OCI-LY7 (cell line): ENCODE measurements around the gene ROBO1. TPM values are rescaled to one million over a fixed set of nuclear protein-coding genes. Genes with fewer than 3 reads are reported as not detected.

Experiments
- BruUV-seq: library from RNA; stranded (reverse); fragments of 400-500 nt; replicated peaks from 2 replicates; lab custom pipeline; 2021; lab: Mats Ljungman, UMichigan
- CTCF ChIA-PET: fragments of 300-600 bp; sonication (Branson Sonifier 250); formaldehyde crosslinking; loops from one replicate; lab custom pipeline; 2022; ENCODE audit warnings: antibody characterized with exemption; ENCODE audit not compliant: unreplicated experiment; lab: Charles Lee
- POLR2A ChIA-PET: fragments of 300-600 bp; sonication (Branson Sonifier 250); formaldehyde crosslinking; loops from one replicate; lab custom pipeline; 2022; ENCODE audit warnings: antibody characterized with exemption; lab: Charles Lee
- DNase-seq: peaks from one replicate; pipeline ENCODE4 v3.0.0-alpha.2; 2015; ENCODE audit warnings: low spot score
- H2AFZ ChIP-seq: fragments of 200-600 bp; sonication (generic), shearing (Covaris generic); 2 replicates; pipeline ENCODE4 v1.6.1; 2014; ENCODE audit warnings: mild to moderate bottlenecking, antibody characterized with exemption, low read length, moderate library complexity
- H3K27ac ChIP-seq: fragments of 200-600 bp; sonication (generic); 2 replicates; pipeline ENCODE4 v1.5.1; 2014; ENCODE audit warnings: mixed run types, low read depth, mild to moderate bottlenecking, moderate library complexity, low read length, inconsistent platforms; ENCODE audit not compliant: poor library complexity, severe bottlenecking
- H3K36me3 ChIP-seq: fragments of 200-600 bp; sonication (generic); 2 replicates; pipeline ENCODE4 v1.6.1; 2014; ENCODE audit warnings: mild to moderate bottlenecking, antibody characterized with exemption, low read length, moderate library complexity, mixed read lengths; ENCODE audit not compliant: insufficient read depth
- H3K4me1 ChIP-seq: fragments of 200-600 bp; sonication (generic); 2 replicates; pipeline ENCODE4 v1.5.1; 2014; ENCODE audit warnings: mild to moderate bottlenecking, low read length; ENCODE audit not compliant: insufficient read depth, poor library complexity, severe bottlenecking
- H3K4me2 ChIP-seq: fragments of 200-600 bp; sonication (generic); 2 replicates; pipeline ENCODE4 v1.6.1; 2014; ENCODE audit warnings: mild to moderate bottlenecking, low read length
- H3K4me3 ChIP-seq: fragments of 200-600 bp; sonication (generic); 2 replicates; pipeline ENCODE4 v1.5.1; 2014; ENCODE audit warnings: mild to moderate bottlenecking, low read depth, low read length; ENCODE audit not compliant: poor library complexity, severe bottlenecking
- H3K79me2 ChIP-seq: fragments of 200-600 bp; sonication (generic); 2 replicates; pipeline ENCODE4 v1.6.1; 2016; ENCODE audit warnings: low read depth, mild to moderate bottlenecking, low read length, moderate library complexity, mixed read lengths; ENCODE audit not compliant: insufficient read depth
- H3K9me2 ChIP-seq: fragments of 200-600 bp; sonication (generic); 2 replicates; pipeline ENCODE4 v1.6.1; 2016; ENCODE audit warnings: mild to moderate bottlenecking, low read length, mixed read lengths; ENCODE audit not compliant: insufficient read depth
- H3K9me3 ChIP-seq: fragments of 200-600 bp; sonication (generic); 2 replicates; pipeline ENCODE4 v1.6.1; 2014; ENCODE audit warnings: mild to moderate bottlenecking, mixed run types, low read length, mixed read lengths
- H4K20me1 ChIP-seq: fragments of 200-600 bp; sonication (generic); 2 replicates; pipeline ENCODE4 v1.6.1; 2014; ENCODE audit warnings: mild to moderate bottlenecking, antibody characterized with exemption, low read length, moderate library complexity, mixed read lengths; ENCODE audit not compliant: insufficient read depth
- EZH2phosphoT487 ChIP-seq: fragments of 200-600 bp; sonication (generic); IDR thresholded peaks from 2 replicates; pipeline ENCODE4 v1.6.1; 2018; ENCODE audit warnings: low read depth, borderline replicate concordance, mild to moderate bottlenecking, mixed run types, antibody characterized with exemption, low read length, moderate library complexity, mixed read lengths
- intact Hi-C: fragments of 100-400 bp; cut with micrococcal nuclease; formaldehyde crosslinking; loops from one replicate; pipeline ENCODE4 v1.10.0; 2022; ENCODE audit not compliant: unreplicated experiment
- total RNA-seq, 2 experiments: library from RNA; depleted of rRNA in 1 of 2; stranded (reverse); fragments of >200 nt in 1 of 2; shearing (Covaris generic) in 1 of 2; gene quantifications; 2 replicates each; pipeline ENCODE4 v1.2.3, GENCODE V29; 2014 to 2022
- TF ChIP-seq, protein P1 (sequence below): fragments of 200-600 bp; sonication (generic); conservative IDR thresholded peaks from 2 replicates; pipeline ENCODE4 v1.5.1; 2014; ENCODE audit warnings: mild to moderate bottlenecking, antibody characterized with exemption, low read length, moderate library complexity, mixed read lengths

ROBO1 gene
- total RNA-seq, 2 experiments from 2014 or later = not detected

DNA sequence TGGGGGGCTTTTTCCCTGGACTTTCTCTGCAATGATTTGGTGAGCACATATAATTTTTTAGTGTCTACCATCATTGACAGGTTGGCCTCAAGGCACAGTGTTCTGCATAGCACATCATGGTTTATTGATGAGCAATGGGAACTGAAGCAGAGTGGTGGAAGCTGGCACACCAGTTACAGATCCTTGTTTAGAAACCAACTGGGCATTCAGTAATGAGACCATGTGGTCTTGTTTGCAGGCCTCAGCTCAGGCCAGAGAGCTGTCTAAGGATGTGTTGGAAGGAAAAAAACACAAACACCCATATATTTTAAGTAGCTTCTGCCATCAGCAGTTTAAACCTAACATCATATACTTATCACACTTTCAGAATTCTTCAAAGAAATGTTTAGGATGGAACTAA is 610.6 kb downstream of the ROBO1 start:
- Histone ChIP-seq H3K79me2 (no peaks in the 10 kb centered on the region), H4K20me1 (no peaks in the 10 kb centered on the region), H3K9me2 (no peaks in the 10 kb centered on the region), H2AFZ (no peak overlapping the region), H3K4me3 (no peak overlapping the region), H3K36me3 (no peaks in the 10 kb centered on the region), H3K4me2 (no peak overlapping the region), H3K9me3 (no peaks in the 10 kb centered on the region), H3K4me1 (no peaks in the 10 kb centered on the region), H3K27ac (no peak overlapping the region)
- ChIA-PET CTCF (no interaction called here), POLR2A (no interaction called here)
- no peak for DNase-seq
- BruUV-seq = no TSS peak
- intact Hi-C loops = no loop called here
- TF ChIP-seq, protein P1, sequence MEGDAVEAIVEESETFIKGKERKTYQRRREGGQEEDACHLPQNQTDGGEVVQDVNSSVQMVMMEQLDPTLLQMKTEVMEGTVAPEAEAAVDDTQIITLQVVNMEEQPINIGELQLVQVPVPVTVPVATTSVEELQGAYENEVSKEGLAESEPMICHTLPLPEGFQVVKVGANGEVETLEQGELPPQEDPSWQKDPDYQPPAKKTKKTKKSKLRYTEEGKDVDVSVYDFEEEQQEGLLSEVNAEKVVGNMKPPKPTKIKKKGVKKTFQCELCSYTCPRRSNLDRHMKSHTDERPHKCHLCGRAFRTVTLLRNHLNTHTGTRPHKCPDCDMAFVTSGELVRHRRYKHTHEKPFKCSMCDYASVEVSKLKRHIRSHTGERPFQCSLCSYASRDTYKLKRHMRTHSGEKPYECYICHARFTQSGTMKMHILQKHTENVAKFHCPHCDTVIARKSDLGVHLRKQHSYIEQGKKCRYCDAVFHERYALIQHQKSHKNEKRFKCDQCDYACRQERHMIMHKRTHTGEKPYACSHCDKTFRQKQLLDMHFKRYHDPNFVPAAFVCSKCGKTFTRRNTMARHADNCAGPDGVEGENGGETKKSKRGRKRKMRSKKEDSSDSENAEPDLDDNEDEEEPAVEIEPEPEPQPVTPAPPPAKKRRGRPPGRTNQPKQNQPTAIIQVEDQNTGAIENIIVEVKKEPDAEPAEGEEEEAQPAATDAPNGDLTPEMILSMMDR = no peak
- TF ChIP-seq EZH2phosphoT487 = no peak

DNA sequence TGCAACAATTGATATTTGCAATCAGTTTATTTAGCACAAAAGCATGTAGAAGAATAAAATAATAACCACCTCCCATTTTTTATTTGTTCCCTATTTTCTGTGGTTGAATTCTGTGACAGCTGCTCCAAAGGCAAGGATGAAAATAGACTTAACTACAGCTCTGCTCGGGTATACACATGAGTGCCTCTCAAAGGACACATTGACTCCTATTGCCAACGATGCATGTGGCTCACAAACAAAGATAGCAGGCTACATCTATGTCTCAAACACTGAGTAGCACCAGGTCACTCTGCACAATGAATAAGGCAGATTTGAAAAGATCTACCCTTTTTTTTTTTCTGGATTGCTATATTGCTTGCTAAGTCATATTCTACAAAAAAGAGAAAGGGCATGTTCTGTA is 612.9 kb downstream of the ROBO1 start:
- Histone ChIP-seq H4K20me1 (no peaks in the 10 kb centered on the region), H3K9me3 (no peaks in the 10 kb centered on the region), H3K4me3 (no peak overlapping the region), H3K27ac (no peak overlapping the region), H3K36me3 (no peaks in the 10 kb centered on the region), H3K9me2 (no peaks in the 10 kb centered on the region), H3K4me2 (no peak overlapping the region), H3K4me1 (no peaks in the 10 kb centered on the region), H3K79me2 (no peaks in the 10 kb centered on the region), H2AFZ (no peak overlapping the region)
- POLR2A ChIA-PET = interaction anchor here (0.6 kb wide), 1 partner anchor 926 kb away, joined by 3 read pairs; no protein-coding TSS in a partner anchor
- CTCF ChIA-PET = no interaction called here
- no TSS peak for BruUV-seq
- TF ChIP-seq, protein P1 = no peak
- no peak for TF ChIP-seq EZH2phosphoT487
- intact Hi-C loops = no loop called here
- DNase-seq = no peak

DNA sequence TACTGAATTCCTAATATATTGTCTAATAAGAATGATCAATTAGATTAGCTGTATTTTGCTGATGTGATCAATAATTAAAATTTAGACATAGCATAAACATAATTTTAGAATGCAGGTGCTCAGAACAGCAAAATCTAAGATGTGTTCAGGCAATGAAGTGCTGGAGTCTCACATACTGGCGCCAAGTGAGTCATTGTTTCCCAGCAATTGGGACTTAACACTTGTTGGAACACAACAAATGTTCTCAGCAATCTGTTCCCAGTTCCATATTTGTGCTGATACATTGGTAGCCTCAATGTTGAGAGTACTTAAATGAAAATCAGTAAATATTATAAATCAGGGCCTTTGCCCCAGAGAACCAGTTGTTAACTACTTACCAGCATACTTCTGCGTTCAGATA is 619.0 kb downstream of the ROBO1 start:
- Histone ChIP-seq H3K9me3 (no peaks in the 10 kb centered on the region), H3K4me1 (no peaks in the 10 kb centered on the region), H4K20me1 (no peaks in the 10 kb centered on the region), H3K4me3 (no peak overlapping the region), H3K36me3 (no peaks in the 10 kb centered on the region), H3K4me2 (no peak overlapping the region), H3K27ac (no peak overlapping the region), H3K79me2 (no peaks in the 10 kb centered on the region), H3K9me2 (no peaks in the 10 kb centered on the region), H2AFZ (no peak overlapping the region)
- POLR2A ChIA-PET = no interaction called here
- intact Hi-C loops = no loop called here
- no peak for TF ChIP-seq EZH2phosphoT487
- TF ChIP-seq, protein P1 = no peak
- DNase-seq = no peak
- no TSS peak for BruUV-seq
- CTCF ChIA-PET = no interaction called here
